Measurements from ENCODE around the gene API5.
"Not testable (repeated sequence)": the region's sequence is repeated elsewhere in the genome, so short reads cannot be mapped to it uniquely, and the experiment has no call there.

API5 gene
- total RNA-seq: 71.6 to 292 (median 167) reads per million in 3 experiments

GRCh38 chr11:43311791-43312607 lies at the start of gene API5:
API5 (plus strand) TSS chr11:43311996; CDS start chr11:43312128, 132 bp downstream.
- peak; percentile 90 for DNase-seq

- no peak for DNase-seq
These were observed 43.8 kb upstream of the API5 start for GRCh38 chr11:43267856-43268580.

GRCh38 chr11:43268786-43269185 lies 43.0 kb upstream of the API5 start:
- DNase-seq: no peak

GRCh38 chr11:43269254-43269918 lies 42.4 kb upstream of the API5 start:
- no peak for DNase-seq

GRCh38 chr11:43270468-43270867 lies 41.3 kb upstream of the API5 start:
- DNase-seq: no peak

- no peak for DNase-seq
These were observed 33.4 kb upstream of the API5 start for GRCh38 chr11:43278193-43278956.

- DNase-seq: no peak
These were observed 29.0 kb upstream of the API5 start for GRCh38 chr11:43282607-43283440.

- no peak for DNase-seq
These were observed 26.0 kb upstream of the API5 start for GRCh38 chr11:43285826-43286225.

- no peak for DNase-seq
These were observed 22.4 kb upstream of the API5 start for GRCh38 chr11:43289368-43289767.

GRCh38 chr11:43298397-43298796 lies 13.4 kb upstream of the API5 start:
- no peak for DNase-seq

- DNase-seq: no peak
These were observed 4.2 kb downstream of the API5 start for GRCh38 chr11:43315966-43316365.

- DNase-seq: no peak
These were observed 4.7 kb downstream of the API5 start for GRCh38 chr11:43316451-43316850.

- DNase-seq: no peak
These were observed 16.2 kb downstream of the API5 start for GRCh38 chr11:43327987-43328386.

- DNase-seq: no peak
These were observed 16.7 kb downstream of the API5 start for GRCh38 chr11:43328482-43328881.

- DNase-seq: no peak
These were observed 29.4 kb downstream of the API5 start for GRCh38 chr11:43341159-43341558.

- DNase-seq: not testable (repeated sequence)
These were observed 39.6 kb downstream of the API5 start for GRCh38 chr11:43351426-43351825.

- no peak for DNase-seq
These were observed 42.5 kb downstream of the API5 start for GRCh38 chr11:43354311-43354710.

- no peak for DNase-seq
These were observed 44.5 kb downstream of the API5 start for GRCh38 chr11:43356336-43356735.

GRCh38 chr11:43358279-43358800 lies 46.5 kb downstream of the API5 start:
- DNase-seq: no peak

GRCh38 chr11:43358801-43359421 lies 47.1 kb downstream of the API5 start, which contains the start of gene TTC17:
TTC17 (plus strand) TSS chr11:43358920; CDS start chr11:43358955, 35 bp downstream.
- DNase-seq: peak; percentile 90

- DNase-seq: peak; percentile 24
These were observed 47.6 kb downstream of the API5 start for GRCh38 chr11:43359422-43359818.

Measured in central memory CD4-positive, alpha-beta T cell (primary cell).